ENCODE results near the gene BIK.
A peak's percentile ranks its signal among the peaks of the same experiment; 100 is the strongest.

BIK gene

GRCh38 chr22:43152357-43153071, 42.0 kb downstream of the BIK start:
- Histone ChIP-seq H2BK5ac (ENCODE audit: low read length) (peak overlapping the region; percentile 90), H4K8ac (ENCODE audit: low read depth, low read length) (no peak overlapping the region), H3K14ac (ENCODE audit: low read length) (no peak overlapping the region), H4K91ac (ENCODE audit: low read depth, low read length, poor library complexity) (peak overlapping the region; percentile 38), H2BK12ac (ENCODE audit: low read length) (peak overlapping the region; percentile 63), H3K79me1 (ENCODE audit: low read depth, low read length) (peaks cover 3% of the 10 kb centered on the region), H3K4ac (ENCODE audit: low read length) (peak overlapping the region; percentile 6), H3K18ac (ENCODE audit: low read length) (peak overlapping the region; percentile 94), H2BK120ac (ENCODE audit: low read depth, low read length) (no peak overlapping the region), H2BK15ac (ENCODE audit: low read length) (peak overlapping the region; percentile 99), H3K27me3 (ENCODE audit: control insufficient read depth in 3 of 3, insufficient read depth in 3 of 3, low read depth in 1 of 3, low read length in 3 of 3) (peaks cover 4 to 23% (median 22%) of the 10 kb centered on the region in 3 experiments), H3K4me2 (ENCODE audit: insufficient read depth, low read length, poor library complexity, severe bottlenecking) (peak overlapping the region; percentile 40), H3K4me1 (ENCODE audit: control insufficient read depth in 2 of 2, insufficient read depth in 1 of 2, low read depth in 1 of 2, low read length in 2 of 2) (peaks cover 8 to 13% of the 10 kb centered on the region in 2 donors), H3K9me3 (replicated peaks in 1 of 2; ENCODE audit: control insufficient read depth in 2 of 2, insufficient read depth in 1 of 2, low read depth in 1 of 2, low read length in 2 of 2) (peaks cover 0 to 7% of the 10 kb centered on the region in 2 donors), H3K27ac (replicated peaks; ENCODE audit: low read length) (no peak overlapping the region), H3K9ac (ENCODE audit: low read depth, low read length, poor library complexity) (peak overlapping the region; percentile 70), H3K4me3 (ENCODE audit: low read length in 2 of 2) (peak overlapping the region in 1 of 2 donors; percentile 42), H3K36me3 (replicated peaks in 1 of 2; ENCODE audit: control insufficient read depth in 2 of 2, insufficient read depth in 2 of 2, low read length in 2 of 2) (no peaks in the 10 kb centered on the region), H2AFZ (ENCODE audit: low read length) (peak overlapping the region; percentile 55), H2AK5ac (ENCODE audit: low read depth, low read length) (peak overlapping the region; percentile 60), H3K23ac (ENCODE audit: low read depth, low read length, poor library complexity) (peak overlapping the region; percentile 95)
- no CpG with 5 or more reads among the region's 22 CpGs for WGBS, 2 donors (ENCODE audit: extremely low coverage in 2 of 2, insufficient read length in 2 of 2, insufficient replicate concordance in 1 of 2)
- DNase-seq (ENCODE audit: low spot score): no peak

DNA sequence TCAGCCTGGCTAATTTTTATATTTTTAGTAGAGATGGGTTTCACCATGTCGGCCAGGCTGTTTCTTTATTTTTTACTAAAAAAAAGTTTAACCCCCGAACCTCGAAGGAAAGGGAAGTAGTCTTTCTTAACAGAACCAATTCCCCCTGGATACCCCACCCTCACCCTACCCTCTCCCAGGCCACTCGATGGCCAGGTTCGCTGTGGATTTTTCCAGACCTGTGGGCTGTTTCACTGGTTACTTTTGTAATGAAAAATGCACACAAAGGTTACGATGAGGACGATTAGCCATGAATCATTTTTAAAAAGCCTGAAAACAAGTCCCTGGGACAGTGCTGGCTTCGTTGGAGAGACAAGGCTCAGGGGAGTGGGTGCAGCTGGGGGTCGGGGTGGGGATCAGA, 43.3 kb downstream of the BIK start:
- no peak overlapping the region for H2BK5ac ChIP-seq (ENCODE audit: low read length)
- H3K4me2 ChIP-seq (ENCODE audit: insufficient read depth, low read length, poor library complexity, severe bottlenecking): no peak overlapping the region
- H3K27me3 ChIP-seq (ENCODE audit: control insufficient read depth in 3 of 3, insufficient read depth in 3 of 3, low read depth in 1 of 3, low read length in 3 of 3): peaks cover 4 to 23% (median 12%) of the 10 kb centered on the region in 3 experiments
- no peak overlapping the region for H3K27ac ChIP-seq (replicated peaks; ENCODE audit: low read length)
- H3K36me3 ChIP-seq (replicated peaks in 1 of 2; ENCODE audit: control insufficient read depth in 2 of 2, insufficient read depth in 2 of 2, low read length in 2 of 2): no peaks in the 10 kb centered on the region
- no peak overlapping the region for H3K18ac ChIP-seq (ENCODE audit: low read length)
- no peak overlapping the region for H3K4me3 ChIP-seq (ENCODE audit: low read length in 2 of 2)
- WGBS, 2 donors (ENCODE audit: extremely low coverage in 2 of 2, insufficient read length in 2 of 2, insufficient replicate concordance in 1 of 2): no CpG with 5 or more reads among the region's 9 CpGs
- DNase-seq (ENCODE audit: low spot score): no peak
- peaks cover 8 to 13% of the 10 kb centered on the region in 2 donors for H3K4me1 ChIP-seq (ENCODE audit: control insufficient read depth in 2 of 2, insufficient read depth in 1 of 2, low read depth in 1 of 2, low read length in 2 of 2)
- H3K14ac ChIP-seq (ENCODE audit: low read length): no peak overlapping the region
- no peak overlapping the region for H3K9ac ChIP-seq (ENCODE audit: low read depth, low read length, poor library complexity)
- no peak overlapping the region for H2BK120ac ChIP-seq (ENCODE audit: low read depth, low read length)
- peaks cover 3% of the 10 kb centered on the region for H3K79me1 ChIP-seq (ENCODE audit: low read depth, low read length)
- H3K4ac ChIP-seq (ENCODE audit: low read length): no peak overlapping the region
- no peak overlapping the region for H4K91ac ChIP-seq (ENCODE audit: low read depth, low read length, poor library complexity)
- no peak overlapping the region for H2BK15ac ChIP-seq (ENCODE audit: low read length)
- no peak overlapping the region for H3K23ac ChIP-seq (ENCODE audit: low read depth, low read length, poor library complexity)
- H2AFZ ChIP-seq (ENCODE audit: low read length): no peak overlapping the region
- H3K9me3 ChIP-seq (replicated peaks in 1 of 2; ENCODE audit: control insufficient read depth in 2 of 2, insufficient read depth in 1 of 2, low read depth in 1 of 2, low read length in 2 of 2): peaks cover 0 to 7% of the 10 kb centered on the region in 2 donors
- H2AK5ac ChIP-seq (ENCODE audit: low read depth, low read length): no peak overlapping the region
- no peak overlapping the region for H2BK12ac ChIP-seq (ENCODE audit: low read length)
- no peak overlapping the region for H4K8ac ChIP-seq (ENCODE audit: low read depth, low read length)

GRCh38 chr22:43154887-43155536, 44.5 kb downstream of the BIK start:
- H2AFZ ChIP-seq (ENCODE audit: low read length): no peak overlapping the region

DNA sequence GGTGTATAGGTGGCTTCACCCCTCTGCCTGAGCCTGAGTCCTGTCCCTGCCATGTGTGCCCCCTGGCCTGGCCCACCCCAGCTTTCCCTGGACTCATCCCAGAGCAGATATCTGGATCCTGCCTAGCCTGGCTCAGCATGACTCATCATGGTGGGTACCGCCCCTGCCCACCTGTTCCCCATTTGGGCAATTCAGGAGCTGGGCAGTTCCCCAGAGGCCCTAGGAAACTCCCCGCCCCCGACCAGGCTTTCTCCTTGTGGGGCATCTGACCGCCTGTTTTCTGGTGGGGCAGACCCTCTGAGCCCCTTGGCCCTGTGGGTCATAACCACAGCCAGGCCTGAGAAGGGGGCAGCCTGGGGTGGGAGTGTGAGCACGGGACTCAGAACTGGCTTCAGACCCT, 45.2 kb downstream of the BIK start:
- Histone ChIP-seq H3K9me3 (replicated peaks in 1 of 2; ENCODE audit: control insufficient read depth in 2 of 2, insufficient read depth in 1 of 2, low read depth in 1 of 2, low read length in 2 of 2) (peaks cover 0 to 4% of the 10 kb centered on the region in 2 donors), H4K91ac (ENCODE audit: low read depth, low read length, poor library complexity) (no peak overlapping the region), H3K23ac (ENCODE audit: low read depth, low read length, poor library complexity) (no peak overlapping the region), H2AFZ (ENCODE audit: low read length) (no peak overlapping the region), H3K18ac (ENCODE audit: low read length) (peak overlapping the region; percentile 71), H3K4me1 (ENCODE audit: control insufficient read depth in 2 of 2, insufficient read depth in 1 of 2, low read depth in 1 of 2, low read length in 2 of 2) (peaks cover 8 to 13% of the 10 kb centered on the region in 2 donors), H2AK5ac (ENCODE audit: low read depth, low read length) (peak overlapping the region; percentile 65), H3K36me3 (replicated peaks in 1 of 2; ENCODE audit: control insufficient read depth in 2 of 2, insufficient read depth in 2 of 2, low read length in 2 of 2) (no peaks in the 10 kb centered on the region), H3K27me3 (ENCODE audit: control insufficient read depth in 3 of 3, insufficient read depth in 3 of 3, low read depth in 1 of 3, low read length in 3 of 3) (peaks cover 4 to 19% (median 7%) of the 10 kb centered on the region in 3 experiments), H3K4ac (ENCODE audit: low read length) (no peak overlapping the region), H2BK5ac (ENCODE audit: low read length) (peak overlapping the region; percentile 46), H3K4me2 (ENCODE audit: insufficient read depth, low read length, poor library complexity, severe bottlenecking) (no peak overlapping the region), H3K9ac (ENCODE audit: low read depth, low read length, poor library complexity) (no peak overlapping the region), H2BK120ac (ENCODE audit: low read depth, low read length) (no peak overlapping the region), H3K4me3 (ENCODE audit: low read length in 2 of 2) (no peak overlapping the region), H4K8ac (ENCODE audit: low read depth, low read length) (no peak overlapping the region), H3K27ac (replicated peaks; ENCODE audit: low read length) (no peak overlapping the region), H3K79me1 (ENCODE audit: low read depth, low read length) (peaks cover 3% of the 10 kb centered on the region), H2BK12ac (ENCODE audit: low read length) (no peak overlapping the region), H3K14ac (ENCODE audit: low read length) (no peak overlapping the region), H2BK15ac (ENCODE audit: low read length) (no peak overlapping the region)
- WGBS, 2 donors (ENCODE audit: extremely low coverage in 2 of 2, insufficient read length in 2 of 2, insufficient replicate concordance in 1 of 2): no CpG with 5 or more reads among the region's 5 CpGs
- DNase-seq (ENCODE audit: low spot score): no peak

More at GRCh38 chr22:43154887-43155536, 44.5 kb downstream of the BIK start:
- no peaks in the 10 kb centered on the region for H3K36me3 ChIP-seq (replicated peaks in 1 of 2; ENCODE audit: control insufficient read depth in 2 of 2, insufficient read depth in 2 of 2, low read length in 2 of 2)
- H3K79me1 ChIP-seq (ENCODE audit: low read depth, low read length): peaks cover 3% of the 10 kb centered on the region
- H3K23ac ChIP-seq (ENCODE audit: low read depth, low read length, poor library complexity): no peak overlapping the region
- no peak overlapping the region for H2BK12ac ChIP-seq (ENCODE audit: low read length)
- H3K27me3 ChIP-seq (ENCODE audit: control insufficient read depth in 3 of 3, insufficient read depth in 3 of 3, low read depth in 1 of 3, low read length in 3 of 3): peaks cover 4 to 23% (median 11%) of the 10 kb centered on the region in 3 experiments
- H3K18ac ChIP-seq (ENCODE audit: low read length): no peak overlapping the region
- H3K9ac ChIP-seq (ENCODE audit: low read depth, low read length, poor library complexity): peak overlapping the region; percentile 21
- no peak overlapping the region for H2BK120ac ChIP-seq (ENCODE audit: low read depth, low read length)
- H3K4me3 ChIP-seq (ENCODE audit: low read length in 2 of 2): no peak overlapping the region
- H3K27ac ChIP-seq (replicated peaks; ENCODE audit: low read length): no peak overlapping the region
- no peak overlapping the region for H3K4me2 ChIP-seq (ENCODE audit: insufficient read depth, low read length, poor library complexity, severe bottlenecking)
- no peak overlapping the region for H3K4ac ChIP-seq (ENCODE audit: low read length)
- H2BK15ac ChIP-seq (ENCODE audit: low read length): no peak overlapping the region
- H4K8ac ChIP-seq (ENCODE audit: low read depth, low read length): no peak overlapping the region
- H3K14ac ChIP-seq (ENCODE audit: low read length): no peak overlapping the region
- peaks cover 0 to 7% of the 10 kb centered on the region in 2 donors for H3K9me3 ChIP-seq (replicated peaks in 1 of 2; ENCODE audit: control insufficient read depth in 2 of 2, insufficient read depth in 1 of 2, low read depth in 1 of 2, low read length in 2 of 2)
- peaks cover 8 to 13% of the 10 kb centered on the region in 2 donors for H3K4me1 ChIP-seq (ENCODE audit: control insufficient read depth in 2 of 2, insufficient read depth in 1 of 2, low read depth in 1 of 2, low read length in 2 of 2)
- H2AK5ac ChIP-seq (ENCODE audit: low read depth, low read length): peak overlapping the region; percentile 65
- H4K91ac ChIP-seq (ENCODE audit: low read depth, low read length, poor library complexity): no peak overlapping the region
- H2BK5ac ChIP-seq (ENCODE audit: low read length): peak overlapping the region; percentile 46
- DNase-seq (ENCODE audit: low spot score): no peak
- WGBS, 2 donors (ENCODE audit: extremely low coverage in 2 of 2, insufficient read length in 2 of 2, insufficient replicate concordance in 1 of 2): no CpG with 5 or more reads among the region's 27 CpGs

Measured in neuronal stem cell (in vitro differentiated cells).